Measurements from ENCODE around the gene PIM1. TPM values are rescaled to one million over a fixed set of nuclear protein-coding genes. Genes with fewer than 3 reads are reported as not detected.
A peak's percentile ranks its signal among the peaks of the same experiment; 100 is the strongest.

Gene PIM1
- total and polyA plus RNA-seq, 9 of the 15 experiments (the other 6 are each of a cell fraction or from before 2014, with no cell fraction given): 19.0 to 789 (median 212) TPM

- no peak for TF ChIP-seq ZNF699 (CRISPR knock-in tag; IDR thresholded peaks at IDR 0.05; ENCODE audit: insufficient replicate concordance)
- TF ChIP-seq NBN (IDR thresholded peaks at IDR 0.05; ENCODE audit: low read depth): peak; percentile 21
- TF ChIP-seq CEBPG (CRISPR knock-in tag; IDR thresholded peaks at IDR 0.05): no peak; the same call in 1 of the 2 replicates
- TF ChIP-seq CEBPG (tag; conservative IDR thresholded peaks at IDR 0.05 in 1 of 2, IDR thresholded peaks at IDR 0.05 in 1 of 2): peak; percentile 75 to 87
- TF ChIP-seq GABPB2 (CRISPR knock-in tag; conservative IDR thresholded peaks at IDR 0.05): peak; percentile 80
- TF ChIP-seq FOXP1 (CRISPR knock-in tag; IDR thresholded peaks at IDR 0.05): no peak
- no peak; a peak in 1 of 3 replicates for TF ChIP-seq CBX3 (IDR thresholded peaks at IDR 0.05; ENCODE audit: borderline replicate concordance in 1 of 2, low read length in 2 of 2)
- TF ChIP-seq ZNF12 (CRISPR knock-in tag; IDR thresholded peaks at IDR 0.05): peak; percentile 70
- 0 out of 2 replicates have a peak, but pooled peaks have one; percentile 6 for TF ChIP-seq ZNF79 (CRISPR knock-in tag; IDR thresholded peaks at IDR 0.05; ENCODE audit: low read depth)
- TF ChIP-seq ZZZ3 (IDR thresholded peaks at IDR 0.05): no peak
- TF ChIP-seq ZNF764 (CRISPR knock-in tag; IDR thresholded peaks at IDR 0.05; ENCODE audit: low read depth): peak; percentile 46; the same call in 1 of the 2 replicates
- TF ChIP-seq CAMTA2 (CRISPR knock-in tag; conservative IDR thresholded peaks at IDR 0.05): peak; percentile 90; the same call in 1 of the 2 replicates
- TF ChIP-seq TAF7 (tag; IDR thresholded peaks at IDR 0.05): no peak; the same call in 1 of the 2 replicates
- TF ChIP-seq ZNF134 (CRISPR knock-in tag; conservative IDR thresholded peaks at IDR 0.05): no peak; the same call in 1 of the 2 replicates
- no peak for TF ChIP-seq NUFIP1 (IDR thresholded peaks at IDR 0.05; ENCODE audit: partially characterized antibody)
- TF ChIP-seq MAFG (tag; conservative IDR thresholded peaks at IDR 0.05): no peak
- TF ChIP-seq SOX6 (IDR thresholded peaks at IDR 0.05): peak; percentile 61; the same call in 1 of the 2 replicates
- TF ChIP-seq PRPF4 (IDR thresholded peaks at IDR 0.05; ENCODE audit: insufficient read depth, low read depth, low read length, poor library complexity, severe bottlenecking): no peak
- TF ChIP-seq ZNF24 (IDR thresholded peaks at IDR 0.05): no peak
- TF ChIP-seq CXXC5 (CRISPR knock-in tag; IDR thresholded peaks at IDR 0.05): peak; percentile 70
- no peak for TF ChIP-seq TSC22D4 (tag; IDR thresholded peaks at IDR 0.05)
- no peak for TF ChIP-seq TAF9B (IDR thresholded peaks at IDR 0.05; ENCODE audit: partially characterized antibody)
- TF ChIP-seq ZNF586 (CRISPR knock-in tag; conservative IDR thresholded peaks at IDR 0.05): peak; percentile 41; the same call in 1 of the 2 replicates
- TF ChIP-seq BCOR (IDR thresholded peaks at IDR 0.05): peak; percentile 25; the same call in 1 of the 2 replicates
- peak; percentile 81 for TF ChIP-seq RFX7 (CRISPR knock-in tag; IDR thresholded peaks at IDR 0.05)
- TF ChIP-seq HMBOX1 (IDR thresholded peaks at IDR 0.05): peak; percentile 19; the same call in 1 of the 2 replicates
- peak; percentile 61; the same call in 1 of the 2 replicates for TF ChIP-seq ZNF324 (CRISPR knock-in tag; IDR thresholded peaks at IDR 0.05)
- peak; percentile 14; the same call in 1 of the 2 replicates for TF ChIP-seq BACH1 (tag; IDR thresholded peaks at IDR 0.05)
- no peak for TF ChIP-seq CBFB (CRISPR knock-in tag; IDR thresholded peaks at IDR 0.05)
- 0 out of 2 replicates have a peak, but pooled peaks have one; percentile 9 for TF ChIP-seq GTF2E2 (tag; IDR thresholded peaks at IDR 0.05)
Observed at GRCh38 chr6:37176268-37177076, 6.5 kb downstream of the PIM1 start (continued).
